Activated CD8-positive, alpha-beta T cell treated with anti-CD3 and anti-CD28 coated beads, Interleukin-2, amount 10 ng/mL, durations not matched to agents 7 days and 5 days (primary cell): ENCODE results near the gene PDE4B. TPM values are rescaled to one million over a fixed set of nuclear protein-coding genes. Genes with fewer than 3 reads are reported as not detected.
A peak's percentile ranks its signal among the peaks of the same experiment; 100 is the strongest.

Source experiments
- ATAC-seq: fragments of 150-1000 bp; cut with Tn5 transposase; one replicate; pipeline ENCODE4 v1.10.0; 2021; ENCODE audit warnings: moderate library complexity
- CTCF ChIA-PET: fragments of 350-600 bp; sonication (Branson Sonifier 250); formaldehyde crosslinking; loops from one replicate; lab custom pipeline; 2021; ENCODE audit warnings: antibody characterized with exemption; lab: Charles Lee
- POLR2A ChIA-PET: fragments of 350-600 bp; sonication (Branson Sonifier 250); formaldehyde crosslinking; loops from one replicate; lab custom pipeline; 2021; ENCODE audit warnings: antibody characterized with exemption; lab: Charles Lee
- DNase-seq: peaks from one replicate; pipeline ENCODE4 v3.0.0-alpha.2; 2020
- H3K27ac Mint-ChIP-seq: one replicate; pipeline ENCODE4 v1.8.0; 2021; ENCODE audit warnings: mild to moderate bottlenecking, mixed read lengths
- H3K27me3 Mint-ChIP-seq: one replicate; pipeline ENCODE4 v1.8.0; 2021; ENCODE audit warnings: low read depth, mixed read lengths
- H3K36me3 Mint-ChIP-seq: one replicate; pipeline ENCODE4 v1.8.0; 2021; ENCODE audit warnings: low read depth, mixed read lengths
- H3K4me1 Mint-ChIP-seq: one replicate; pipeline ENCODE4 v1.8.0; 2021; ENCODE audit warnings: low read depth, mixed read lengths
- H3K4me3 Mint-ChIP-seq: one replicate; pipeline ENCODE4 v1.8.0; 2021; ENCODE audit warnings: mild to moderate bottlenecking, mixed read lengths
- H3K9me3 Mint-ChIP-seq: one replicate; pipeline ENCODE4 v1.8.0; 2022; ENCODE audit warnings: mixed read lengths; ENCODE audit not compliant: insufficient read depth
- total RNA-seq, 2 experiments: library from RNA; stranded (reverse); gene quantifications; one replicate each; pipeline ENCODE4 v1.2.3, GENCODE V29; 2021

Gene PDE4B
- total RNA-seq, 2 experiments from 2014 or later: 21.4 to 24.3 TPM

DNA sequence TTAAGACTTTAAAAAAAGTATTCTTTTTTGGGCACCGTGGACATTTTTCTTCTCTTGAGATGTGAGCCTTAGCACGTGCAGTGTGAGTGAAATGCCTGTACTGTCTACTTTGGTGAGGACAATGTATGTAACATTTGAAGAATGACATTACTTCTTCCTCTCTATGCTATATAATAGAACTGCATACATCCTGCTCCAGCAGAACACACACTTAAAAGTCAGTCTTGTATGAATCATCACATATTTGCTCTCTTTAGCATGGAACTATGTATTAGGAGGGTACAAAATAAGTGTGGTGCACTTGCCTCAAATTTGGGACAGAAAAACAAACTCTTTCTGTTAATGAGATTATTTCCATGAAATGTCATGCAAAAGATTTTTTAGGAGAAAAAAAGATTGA, 382.9 kb downstream of the PDE4B start:
- no peak for ATAC-seq
- H3K4me1 Mint-ChIP-seq: no peaks in the 10 kb centered on the region
- peaks cover 6% of the 10 kb centered on the region for H3K27me3 Mint-ChIP-seq
- CTCF ChIA-PET: interaction anchor here (0.9 to 2.0 kb wide), 5 partner anchors 9 to 271 kb away, joined by 3 to 6 read pairs (median 4); no protein-coding TSS in a partner anchor
- no peaks in the 10 kb centered on the region for H3K36me3 Mint-ChIP-seq
- no peak overlapping the region for H3K27ac Mint-ChIP-seq
- no peaks in the 10 kb centered on the region for H3K9me3 Mint-ChIP-seq
- DNase-seq: no peak
- no peak overlapping the region for H3K4me3 Mint-ChIP-seq
- POLR2A ChIA-PET: no interaction called here

DNA sequence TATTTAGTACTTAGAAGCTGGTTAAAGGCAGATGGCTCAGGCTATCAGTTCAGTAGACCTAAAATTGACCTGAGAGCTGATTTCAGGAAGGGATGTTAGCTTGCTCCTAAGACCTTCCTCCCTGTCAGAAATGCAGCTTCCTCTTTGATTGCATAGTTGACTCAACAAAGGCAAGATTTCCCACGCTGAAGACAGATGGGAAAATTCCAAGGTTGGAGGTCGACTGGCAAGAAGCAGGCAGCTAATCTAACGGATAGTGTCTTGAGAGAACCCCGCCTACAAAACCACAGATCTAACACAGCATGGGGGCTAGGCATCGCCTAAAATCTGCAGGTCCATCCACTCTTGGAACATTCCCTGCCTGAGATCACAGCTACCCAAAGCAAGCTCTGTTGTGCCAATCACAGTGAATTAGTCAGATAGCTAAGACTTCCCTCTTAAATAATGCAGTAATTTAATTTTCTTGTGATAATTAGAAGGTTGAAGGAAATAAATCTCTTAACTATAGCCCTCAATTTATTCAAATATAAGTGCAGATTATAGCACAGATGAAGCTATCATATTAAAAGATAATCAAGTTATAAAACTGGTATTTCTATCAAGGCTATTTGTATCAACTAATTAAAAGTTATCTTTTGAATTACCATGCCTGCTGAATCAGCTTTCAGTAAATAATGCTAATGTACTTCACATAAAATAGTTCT, 383.5 kb downstream of the PDE4B start:
- POLR2A ChIA-PET: no interaction called here
- H3K9me3 Mint-ChIP-seq: no peaks in the 10 kb centered on the region

DNA sequence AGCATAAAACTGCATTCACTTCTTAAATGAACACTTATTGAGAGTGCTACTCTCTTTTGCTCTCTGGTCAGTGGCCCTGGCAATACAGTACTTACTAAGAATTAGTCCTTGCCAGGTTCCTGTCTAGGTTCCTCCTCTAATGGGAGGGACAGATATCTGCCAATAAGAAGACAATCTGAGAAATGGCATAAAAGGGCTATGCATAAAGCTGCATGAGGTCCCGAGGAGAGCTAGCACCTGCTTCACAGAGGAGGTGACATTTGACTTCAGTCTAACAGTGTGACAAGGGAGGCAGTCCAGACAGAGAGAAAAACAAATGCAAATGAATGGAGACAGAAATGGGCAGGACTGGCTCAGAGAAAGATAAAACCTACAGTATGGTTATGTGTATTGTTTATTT, 384.1 kb downstream of the PDE4B start:
- CTCF ChIA-PET: interaction anchor here (1.2 to 1.3 kb wide), 3 partner anchors 7 to 67 kb away, joined by 3 to 4 read pairs (median 3); no protein-coding TSS in a partner anchor
- peaks cover 2% of the 10 kb centered on the region for H3K27me3 Mint-ChIP-seq
- H3K36me3 Mint-ChIP-seq: no peaks in the 10 kb centered on the region
- DNase-seq (no peak), ATAC-seq (no peak)
- no peak overlapping the region for H3K4me3 Mint-ChIP-seq
- H3K9me3 Mint-ChIP-seq: no peaks in the 10 kb centered on the region
- POLR2A ChIA-PET: no interaction called here
- peaks cover 5% of the 10 kb centered on the region for H3K4me1 Mint-ChIP-seq
- no peak overlapping the region for H3K27ac Mint-ChIP-seq

More for the DNA sequence above, 383.5 kb downstream of the PDE4B start:
- CTCF ChIA-PET: interaction anchor here (0.9 to 2.0 kb wide), 5 partner anchors 8 to 270 kb away, joined by 3 to 6 read pairs (median 4); no protein-coding TSS in a partner anchor
- Mint-ChIP-seq H3K4me1 (no peaks in the 10 kb centered on the region), H3K27ac (no peak overlapping the region), H3K4me3 (no peak overlapping the region), H3K36me3 (no peaks in the 10 kb centered on the region), H3K27me3 (peaks cover 3% of the 10 kb centered on the region)
- no peak for DNase-seq
- ATAC-seq: no peak

DNA sequence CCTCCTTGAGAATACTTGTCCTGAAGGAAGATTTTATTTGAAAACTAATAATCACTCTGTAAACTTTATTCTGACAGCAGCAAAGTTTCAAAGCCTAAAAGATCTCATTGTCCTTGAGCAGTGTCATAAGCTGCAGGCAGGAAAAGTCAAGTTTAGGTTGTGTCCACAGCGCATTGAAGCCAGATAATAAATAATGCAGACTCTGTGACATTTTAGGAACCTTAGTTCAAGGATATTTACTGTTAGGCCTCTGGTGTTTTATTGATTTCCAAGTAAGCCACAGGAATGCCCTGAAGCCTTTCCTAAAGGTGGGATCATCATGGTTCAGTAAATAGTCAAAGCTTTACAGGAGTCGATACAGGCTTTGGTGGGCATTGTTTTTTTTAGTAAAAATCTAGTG, 384.8 kb downstream of the PDE4B start:
- H3K4me3 Mint-ChIP-seq: no peak overlapping the region
- H3K4me1 Mint-ChIP-seq: peaks cover 10% of the 10 kb centered on the region
- CTCF ChIA-PET: no interaction called here
- H3K9me3 Mint-ChIP-seq: no peaks in the 10 kb centered on the region
- no peak for DNase-seq
- H3K36me3 Mint-ChIP-seq: no peaks in the 10 kb centered on the region
- H3K27me3 Mint-ChIP-seq: no peaks in the 10 kb centered on the region
- no peak overlapping the region for H3K27ac Mint-ChIP-seq
- POLR2A ChIA-PET: interaction anchor here (0.6 kb wide), 1 partner anchor 1109 kb away, joined by 4 read pairs; no protein-coding TSS in a partner anchor
- ATAC-seq: no peak

DNA sequence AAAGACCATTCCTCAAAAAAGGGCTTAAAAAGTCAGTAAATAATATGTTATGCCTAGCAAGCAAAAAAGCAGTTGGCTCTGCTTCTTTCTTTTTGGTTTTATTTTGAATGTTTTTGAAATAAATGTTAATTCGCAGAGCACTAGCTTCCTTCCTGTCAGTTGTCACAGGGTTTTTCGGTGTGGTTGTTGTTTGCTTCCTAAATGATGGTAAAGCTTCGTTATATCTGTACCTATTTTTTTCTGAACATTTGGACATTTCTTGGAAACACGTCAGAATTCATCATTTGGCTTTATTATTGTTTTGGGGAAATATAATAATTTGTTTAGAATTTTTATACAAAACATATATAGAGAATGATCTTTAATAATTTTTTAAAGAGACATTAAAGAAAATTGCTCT, 389.3 kb downstream of the PDE4B start:
- ChIA-PET CTCF (interaction anchor here (1.0 to 5.9 kb wide), 9 partner anchors 8 to 370 kb away, joined by 3 to 71 read pairs (median 4); no protein-coding TSS in a partner anchor), POLR2A (interaction anchor here (0.7 to 0.8 kb wide), 2 partner anchors 14 to 379 kb away, joined by 3 to 4 read pairs; no protein-coding TSS in a partner anchor)

DNA sequence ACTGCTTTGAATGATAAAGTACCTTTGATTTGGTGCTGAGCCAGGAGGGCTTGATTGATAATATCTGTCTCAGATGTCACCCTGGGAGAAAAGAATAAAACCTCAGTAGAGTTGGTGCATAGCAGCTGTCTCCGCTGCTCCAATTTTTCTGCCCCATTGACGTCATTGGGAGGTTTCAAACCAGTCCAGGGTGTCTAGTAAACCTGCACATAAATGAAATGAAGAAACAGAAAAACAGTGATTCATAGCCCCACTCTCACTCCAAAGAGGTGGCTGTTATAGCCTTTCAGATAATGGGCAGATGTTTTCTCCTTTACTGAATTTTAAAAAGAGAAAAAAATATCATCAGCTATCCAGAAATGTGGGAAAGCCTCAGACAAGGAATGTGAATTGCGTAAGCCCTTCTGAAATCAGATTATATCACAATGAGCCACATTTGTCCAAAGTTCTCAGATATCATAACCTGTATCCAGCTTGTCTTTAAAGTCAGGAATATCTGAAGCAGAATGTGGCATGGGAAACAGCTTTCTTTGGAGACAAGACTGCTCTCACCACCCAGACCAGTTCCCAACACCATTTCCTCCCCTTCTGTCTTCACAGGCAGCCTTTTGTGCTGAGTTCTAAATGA, 390.0 kb downstream of the PDE4B start:
- CTCF ChIA-PET: interaction anchor here (0.7 to 5.9 kb wide), 11 partner anchors 9 to 371 kb away, joined by 3 to 71 read pairs (median 3); no protein-coding TSS in a partner anchor
- DNase-seq (peak; percentile 44), ATAC-seq (peak; percentile 75)
- Mint-ChIP-seq H3K4me3 (no peak overlapping the region), H3K36me3 (no peaks in the 10 kb centered on the region), H3K4me1 (peaks cover 25% of the 10 kb centered on the region), H3K9me3 (no peaks in the 10 kb centered on the region), H3K27me3 (no peaks in the 10 kb centered on the region), H3K27ac (peak overlapping the region; percentile 28)
- POLR2A ChIA-PET: no interaction called here

More for the DNA sequence above, 389.3 kb downstream of the PDE4B start:
- peaks cover 25% of the 10 kb centered on the region for H3K4me1 Mint-ChIP-seq
- no peaks in the 10 kb centered on the region for H3K9me3 Mint-ChIP-seq
- DNase-seq (no peak), ATAC-seq (no peak)
- no peaks in the 10 kb centered on the region for H3K27me3 Mint-ChIP-seq
- no peak overlapping the region for H3K4me3 Mint-ChIP-seq
- H3K36me3 Mint-ChIP-seq: no peaks in the 10 kb centered on the region
- H3K27ac Mint-ChIP-seq: no peak overlapping the region

DNA sequence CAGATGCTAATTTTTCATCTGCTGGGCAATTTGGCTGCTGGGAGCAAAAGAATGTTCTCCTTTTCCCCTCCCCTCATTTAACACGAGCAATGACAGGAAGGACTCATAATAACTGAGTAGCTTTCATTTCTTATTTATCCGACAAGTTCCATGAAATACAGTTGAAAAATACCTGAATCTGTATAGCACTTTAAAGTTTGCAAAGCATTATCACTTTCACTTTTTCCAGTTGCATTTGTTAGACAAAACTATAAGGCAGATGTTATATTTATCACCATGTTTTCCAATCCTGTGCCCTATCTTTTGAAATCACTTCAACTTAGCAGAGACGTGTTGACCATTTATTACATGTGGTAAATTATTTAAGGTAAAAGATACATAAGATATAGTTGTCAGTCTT, 390.7 kb downstream of the PDE4B start:
- no peaks in the 10 kb centered on the region for H3K36me3 Mint-ChIP-seq
- H3K4me3 Mint-ChIP-seq: no peak overlapping the region
- H3K9me3 Mint-ChIP-seq: no peaks in the 10 kb centered on the region
- no peaks in the 10 kb centered on the region for H3K27me3 Mint-ChIP-seq
- H3K27ac Mint-ChIP-seq: no peak overlapping the region
- ChIA-PET CTCF (interaction anchor here (0.7 to 5.9 kb wide), 6 partner anchors 25 to 372 kb away, joined by 3 to 71 read pairs (median 4); no protein-coding TSS in a partner anchor), POLR2A (no interaction called here)
- ATAC-seq (no peak), DNase-seq (no peak)
- peaks cover 25% of the 10 kb centered on the region for H3K4me1 Mint-ChIP-seq

DNA sequence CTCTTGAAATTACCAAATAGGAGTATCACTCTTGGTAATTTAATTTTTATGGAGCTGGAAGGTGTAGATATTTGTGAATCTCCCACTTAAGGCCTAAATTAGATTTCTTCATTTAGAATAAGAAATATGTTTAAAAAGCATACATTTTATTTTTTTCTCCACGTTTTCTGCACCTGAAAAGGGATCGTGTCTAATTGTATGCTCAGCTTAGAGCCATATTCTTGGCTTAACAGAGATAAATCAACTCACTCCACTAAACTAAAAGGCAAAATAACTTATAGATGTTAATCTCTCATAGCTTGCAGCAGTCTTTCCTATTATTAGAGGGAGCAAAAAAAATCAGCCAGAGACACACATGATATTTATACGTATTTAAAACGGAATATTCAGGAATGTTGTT, 404.4 kb downstream of the PDE4B start:
- Mint-ChIP-seq H3K27me3 (peaks cover 5% of the 10 kb centered on the region), H3K27ac (no peak overlapping the region), H3K36me3 (no peaks in the 10 kb centered on the region), H3K9me3 (peaks cover 3% of the 10 kb centered on the region), H3K4me3 (no peak overlapping the region), H3K4me1 (no peaks in the 10 kb centered on the region)
- DNase-seq: no peak
- CTCF ChIA-PET: interaction anchor here (1.4 kb wide), 1 partner anchor 46 kb away, joined by 3 read pairs; no protein-coding TSS in a partner anchor
- POLR2A ChIA-PET: no interaction called here
- no peak for ATAC-seq

DNA sequence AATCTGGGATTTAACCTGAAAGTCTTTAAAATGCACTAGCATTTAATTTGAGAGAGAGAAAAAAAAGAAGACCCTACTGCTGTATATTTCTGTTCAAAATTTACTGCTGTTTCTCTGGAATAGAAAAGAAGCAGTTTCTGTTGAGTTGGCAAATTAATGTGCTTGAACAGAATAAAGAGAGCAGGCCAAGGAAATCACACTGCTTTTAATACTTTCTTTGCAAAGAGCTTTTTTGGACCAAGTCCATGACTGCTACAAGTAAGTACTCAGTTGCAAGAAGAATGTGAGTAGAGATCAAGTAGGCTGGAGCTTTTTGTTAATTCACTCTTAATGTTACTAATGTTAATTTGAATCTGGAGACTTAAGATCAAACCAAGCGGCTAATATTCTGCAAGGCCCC, 405.1 kb downstream of the PDE4B start:
- Mint-ChIP-seq H3K36me3 (no peaks in the 10 kb centered on the region), H3K4me3 (no peak overlapping the region), H3K4me1 (no peaks in the 10 kb centered on the region), H3K27me3 (peaks cover 3% of the 10 kb centered on the region), H3K9me3 (peaks cover 3% of the 10 kb centered on the region), H3K27ac (no peak overlapping the region)
- ATAC-seq (no peak), DNase-seq (no peak)
- ChIA-PET CTCF (interaction anchor here (1.4 kb wide), 1 partner anchor 45 kb away, joined by 3 read pairs; no protein-coding TSS in a partner anchor), POLR2A (no interaction called here)

DNA sequence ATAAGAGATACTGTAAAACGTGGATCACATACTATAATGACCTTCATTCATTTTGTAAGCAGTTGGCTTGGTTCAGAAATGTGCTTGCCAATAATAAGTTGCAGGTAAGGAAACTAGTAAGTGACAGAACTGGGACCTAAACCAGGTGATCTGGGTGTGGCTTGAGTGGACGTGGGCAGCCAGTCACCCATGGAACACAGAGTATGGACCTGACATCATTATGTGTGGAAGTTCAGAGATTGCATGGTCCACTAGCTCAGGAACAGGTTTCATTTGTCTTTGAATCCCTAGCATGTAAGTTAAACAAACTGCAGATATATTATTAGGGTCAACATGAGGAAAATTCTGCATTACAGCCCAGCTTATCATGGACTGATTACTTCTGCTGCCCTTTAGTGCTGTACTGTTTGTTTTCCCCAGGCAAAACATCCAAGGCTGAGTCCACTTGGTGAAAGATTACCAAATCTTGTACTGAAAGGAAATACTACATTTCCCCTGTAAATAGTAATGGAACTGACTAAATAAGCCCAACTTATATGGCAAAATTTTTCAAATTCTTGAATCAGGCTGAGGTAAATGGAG, 414.0 kb downstream of the PDE4B start:
- ATAC-seq: no peak
- no peaks in the 10 kb centered on the region for H3K4me1 Mint-ChIP-seq
- H3K9me3 Mint-ChIP-seq: no peaks in the 10 kb centered on the region
- ChIA-PET CTCF (no interaction called here), POLR2A (no interaction called here)
- H3K27me3 Mint-ChIP-seq: peaks cover 2% of the 10 kb centered on the region
- H3K36me3 Mint-ChIP-seq: no peaks in the 10 kb centered on the region
- H3K4me3 Mint-ChIP-seq: no peak overlapping the region
- no peak overlapping the region for H3K27ac Mint-ChIP-seq
- no peak for DNase-seq

DNA sequence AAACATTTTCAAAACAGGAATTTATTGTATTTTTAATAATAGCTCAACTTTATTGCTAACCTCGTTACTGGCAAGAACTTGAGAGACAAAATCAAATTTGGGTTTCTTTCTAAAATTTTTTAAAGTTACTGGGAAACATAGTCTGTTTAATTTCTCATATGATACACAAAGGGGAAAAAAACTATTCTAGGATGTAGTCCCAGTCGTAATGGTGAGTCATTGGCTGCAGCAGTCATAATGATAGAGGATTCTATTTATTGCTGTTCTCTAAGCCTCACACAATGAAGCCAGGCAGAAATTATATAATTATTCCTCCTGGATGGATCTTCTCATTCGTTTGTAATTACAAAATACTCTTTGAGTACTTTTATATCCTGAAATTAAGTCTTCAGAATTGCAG, 414.8 kb downstream of the PDE4B start:
- DNase-seq (no peak), ATAC-seq (no peak)
- Mint-ChIP-seq H3K4me3 (no peak overlapping the region), H3K9me3 (no peaks in the 10 kb centered on the region), H3K27me3 (peaks cover 2% of the 10 kb centered on the region), H3K27ac (no peak overlapping the region), H3K4me1 (no peaks in the 10 kb centered on the region), H3K36me3 (no peaks in the 10 kb centered on the region)
- ChIA-PET CTCF (no interaction called here), POLR2A (no interaction called here)
